ENCODE results near the gene BSCL2.
A peak's percentile ranks its signal among the peaks of the same experiment; 100 is the strongest.
"Not testable (repeated sequence)": the region's sequence is repeated elsewhere in the genome, so short reads cannot be mapped to it uniquely, and the experiment has no call there.

Gene BSCL2

GRCh38 chr11:62747475-62748160 is 40.4 kb upstream of the BSCL2 start:
- no peak for DNase-seq
- H2AFZ ChIP-seq (ENCODE audit: low read length) = no peak overlapping the region
- H3K9me3 ChIP-seq (replicated peaks; ENCODE audit: insufficient read depth, low read length) = no peaks in the 10 kb centered on the region
- H3K27me3 ChIP-seq (replicated peaks; ENCODE audit: insufficient read depth, low read length) = no peaks in the 10 kb centered on the region
- TF ChIP-seq EZH2phosphoT487 (IDR thresholded peaks at IDR 0.05; ENCODE audit: low read length) (no peak), EZH2 (optimal IDR thresholded peaks at IDR 0.05; ENCODE audit: low read depth, low read length) (no peak)
- TF ChIP-seq, protein P1, sequence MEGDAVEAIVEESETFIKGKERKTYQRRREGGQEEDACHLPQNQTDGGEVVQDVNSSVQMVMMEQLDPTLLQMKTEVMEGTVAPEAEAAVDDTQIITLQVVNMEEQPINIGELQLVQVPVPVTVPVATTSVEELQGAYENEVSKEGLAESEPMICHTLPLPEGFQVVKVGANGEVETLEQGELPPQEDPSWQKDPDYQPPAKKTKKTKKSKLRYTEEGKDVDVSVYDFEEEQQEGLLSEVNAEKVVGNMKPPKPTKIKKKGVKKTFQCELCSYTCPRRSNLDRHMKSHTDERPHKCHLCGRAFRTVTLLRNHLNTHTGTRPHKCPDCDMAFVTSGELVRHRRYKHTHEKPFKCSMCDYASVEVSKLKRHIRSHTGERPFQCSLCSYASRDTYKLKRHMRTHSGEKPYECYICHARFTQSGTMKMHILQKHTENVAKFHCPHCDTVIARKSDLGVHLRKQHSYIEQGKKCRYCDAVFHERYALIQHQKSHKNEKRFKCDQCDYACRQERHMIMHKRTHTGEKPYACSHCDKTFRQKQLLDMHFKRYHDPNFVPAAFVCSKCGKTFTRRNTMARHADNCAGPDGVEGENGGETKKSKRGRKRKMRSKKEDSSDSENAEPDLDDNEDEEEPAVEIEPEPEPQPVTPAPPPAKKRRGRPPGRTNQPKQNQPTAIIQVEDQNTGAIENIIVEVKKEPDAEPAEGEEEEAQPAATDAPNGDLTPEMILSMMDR (IDR thresholded peaks at IDR 0.05; ENCODE audit: low read length) = no peak
- H3K27ac ChIP-seq (ENCODE audit: low read length) = no peak overlapping the region
- no peaks in the 10 kb centered on the region for H3K9me2 ChIP-seq (replicated peaks; ENCODE audit: insufficient read depth, low read length)
- H3F3A ChIP-seq (ENCODE audit: insufficient read depth, low read length) = peaks cover 3% of the 10 kb centered on the region
- peaks cover 12% of the 10 kb centered on the region for H3K79me2 ChIP-seq (ENCODE audit: low read length)
- H3K4me2 ChIP-seq (ENCODE audit: low read depth, low read length) = no peak overlapping the region
- H3K9ac ChIP-seq (ENCODE audit: low read length) = no peak overlapping the region
- no peaks in the 10 kb centered on the region for H3K4me1 ChIP-seq (ENCODE audit: low read length)
- H4K20me1 ChIP-seq (ENCODE audit: insufficient read depth, low read length) = no peaks in the 10 kb centered on the region
- H3K4me3 ChIP-seq (ENCODE audit: low read length) = no peak overlapping the region
- no peaks in the 10 kb centered on the region for H3K36me3 ChIP-seq (replicated peaks; ENCODE audit: insufficient read depth, low read length)

DNA sequence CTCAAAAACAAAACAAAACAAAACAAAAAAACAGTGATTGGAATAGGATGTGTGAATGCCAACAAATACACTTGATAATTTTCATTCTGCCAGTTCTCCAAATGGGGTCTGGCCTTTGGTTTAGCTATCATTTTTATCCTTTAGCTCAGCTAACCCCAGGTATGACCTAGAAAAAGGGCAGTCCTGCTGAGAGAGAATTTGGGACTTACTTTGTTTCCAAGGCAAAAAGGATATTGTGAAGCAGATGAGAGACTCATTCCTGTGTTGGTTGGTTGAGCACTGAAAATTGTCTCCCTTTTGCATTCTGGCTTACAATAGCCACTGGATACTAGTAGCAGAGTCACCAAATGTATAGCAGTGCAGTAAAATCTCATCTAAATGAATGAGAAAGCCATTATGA is 30.0 kb upstream of the BSCL2 start:
- Histone ChIP-seq H3F3A (ENCODE audit: insufficient read depth, low read length) (no peaks in the 10 kb centered on the region), H3K4me3 (ENCODE audit: low read length) (no peak overlapping the region), H3K36me3 (replicated peaks; ENCODE audit: insufficient read depth, low read length) (peaks cover 4% of the 10 kb centered on the region; the same call in 1 of the 2 replicates), H2AFZ (ENCODE audit: low read length) (no peak overlapping the region), H3K9me3 (replicated peaks; ENCODE audit: insufficient read depth, low read length) (no peaks in the 10 kb centered on the region), H3K9me2 (replicated peaks; ENCODE audit: insufficient read depth, low read length) (no peaks in the 10 kb centered on the region), H3K9ac (ENCODE audit: low read length) (no peak overlapping the region), H3K4me1 (ENCODE audit: low read length) (no peaks in the 10 kb centered on the region), H4K20me1 (ENCODE audit: insufficient read depth, low read length) (no peaks in the 10 kb centered on the region), H3K4me2 (ENCODE audit: low read depth, low read length) (no peak overlapping the region), H3K79me2 (ENCODE audit: low read length) (peaks cover 17% of the 10 kb centered on the region), H3K27me3 (replicated peaks; ENCODE audit: insufficient read depth, low read length) (no peaks in the 10 kb centered on the region), H3K27ac (ENCODE audit: low read length) (no peak overlapping the region)
- no peak for DNase-seq
- TF ChIP-seq EZH2phosphoT487 (IDR thresholded peaks at IDR 0.05; ENCODE audit: low read length) = no peak
- TF ChIP-seq, protein P1 (IDR thresholded peaks at IDR 0.05; ENCODE audit: low read length) = no peak

DNA sequence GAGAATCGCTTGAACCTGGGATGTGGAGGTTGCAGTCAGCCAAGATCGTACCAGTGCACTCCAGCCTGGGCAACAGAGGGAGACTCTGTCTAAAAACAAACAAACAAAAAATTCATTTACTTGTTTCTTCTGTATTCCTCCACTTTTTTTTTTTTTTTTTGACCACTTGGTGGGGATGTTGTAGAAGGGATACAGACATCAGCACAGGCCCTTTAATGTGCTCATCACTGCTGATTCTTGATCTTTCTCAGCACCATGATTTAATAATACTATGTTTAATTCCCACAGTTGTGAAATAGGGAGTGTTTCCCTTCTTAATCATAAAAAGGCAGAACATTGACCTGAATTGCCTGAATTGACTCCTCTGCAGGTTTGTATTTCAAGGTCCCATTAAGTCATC is 25.6 kb upstream of the BSCL2 start:
- Histone ChIP-seq H3K27ac (ENCODE audit: low read length) (no peak overlapping the region), H3K4me3 (ENCODE audit: low read length) (no peak overlapping the region), H3K9ac (ENCODE audit: low read length) (no peak overlapping the region), H3K9me2 (replicated peaks; ENCODE audit: insufficient read depth, low read length) (no peaks in the 10 kb centered on the region), H3K4me1 (ENCODE audit: low read length) (peaks cover 4% of the 10 kb centered on the region), H3K9me3 (replicated peaks; ENCODE audit: insufficient read depth, low read length) (no peaks in the 10 kb centered on the region), H3K79me2 (ENCODE audit: low read length) (peaks cover 50% of the 10 kb centered on the region), H2AFZ (ENCODE audit: low read length) (no peak overlapping the region), H4K20me1 (ENCODE audit: insufficient read depth, low read length) (no peaks in the 10 kb centered on the region), H3K4me2 (ENCODE audit: low read depth, low read length) (no peak overlapping the region), H3K36me3 (replicated peaks; ENCODE audit: insufficient read depth, low read length) (no peaks in the 10 kb centered on the region), H3F3A (ENCODE audit: insufficient read depth, low read length) (peaks cover 13% of the 10 kb centered on the region), H3K27me3 (replicated peaks; ENCODE audit: insufficient read depth, low read length) (no peaks in the 10 kb centered on the region)
- TF ChIP-seq EZH2 (optimal IDR thresholded peaks at IDR 0.05; ENCODE audit: low read depth, low read length) (no peak), EZH2phosphoT487 (IDR thresholded peaks at IDR 0.05; ENCODE audit: low read length) (no peak)
- TF ChIP-seq, protein P1 (IDR thresholded peaks at IDR 0.05; ENCODE audit: low read length) = peak; percentile 25
- DNase-seq = peak; percentile 34

DNA sequence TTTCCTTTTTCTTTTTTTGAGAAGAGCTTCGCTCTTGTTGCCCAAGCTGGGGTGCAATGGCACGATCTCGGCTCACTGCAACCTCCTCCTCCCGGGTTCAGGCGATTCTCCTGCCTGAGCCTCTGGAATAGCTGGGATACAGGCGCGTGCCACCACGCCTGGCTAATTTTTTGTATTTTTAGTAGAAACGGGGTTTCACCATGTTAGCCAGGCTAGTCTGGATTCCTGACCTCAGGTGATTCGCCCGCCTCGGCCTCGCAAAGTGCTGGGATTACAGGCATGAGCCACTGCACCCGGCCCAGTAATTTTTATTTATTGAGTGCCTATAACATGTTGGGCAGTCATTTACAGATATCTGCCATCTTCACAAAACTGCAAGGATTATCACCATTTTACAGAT is 22.9 kb upstream of the BSCL2 start:
- DNase-seq; H3K9ac ChIP-seq (ENCODE audit: low read length); H4K20me1 ChIP-seq (ENCODE audit: insufficient read depth, low read length); H3K9me3 ChIP-seq (replicated peaks; ENCODE audit: insufficient read depth, low read length); H3K4me1 ChIP-seq (ENCODE audit: low read length); H3K36me3 ChIP-seq (replicated peaks; ENCODE audit: insufficient read depth, low read length); H3K27ac ChIP-seq (ENCODE audit: low read length); H3K9me2 ChIP-seq (replicated peaks; ENCODE audit: insufficient read depth, low read length); H3K27me3 ChIP-seq (replicated peaks; ENCODE audit: insufficient read depth, low read length); H2AFZ ChIP-seq (ENCODE audit: low read length): not testable (repeated sequence)
- Histone ChIP-seq H3F3A (ENCODE audit: insufficient read depth, low read length) (peaks cover 25% of the 10 kb centered on the region), H3K4me2 (ENCODE audit: low read depth, low read length) (peak overlapping the region; percentile 64; the same call in 1 of the 2 replicates), H3K4me3 (ENCODE audit: low read length) (0 out of 2 replicates have a peak overlapping the region, but pooled peaks have one; percentile 26), H3K79me2 (ENCODE audit: low read length) (peaks cover 62% of the 10 kb centered on the region)

Measured in MM.1S (cell line).